Neuron (in vitro differentiated cells): ENCODE results near the gene IL12RB2.

Experiments
- H2AFZ ChIP-seq: one replicate; pipeline ENCODE4 v1.6.1; 2013; ENCODE audit warnings: low read depth, mild to moderate bottlenecking, inconsistent platforms, low read length, moderate library complexity
- H3K27me3 ChIP-seq: one replicate; pipeline ENCODE4 v1.6.1; 2013; ENCODE audit warnings: low read length; ENCODE audit not compliant: insufficient read depth
- H3K36me3 ChIP-seq: one replicate; pipeline ENCODE4 v1.6.1; 2013; ENCODE audit warnings: low read length; ENCODE audit not compliant: insufficient read depth
- H3K4me1 ChIP-seq: one replicate; pipeline ENCODE4 v1.6.1; 2013; ENCODE audit warnings: low read length; ENCODE audit not compliant: insufficient read depth
- H3K4me3 ChIP-seq: 2 replicates; pipeline ENCODE4 v1.5.1; 2013; ENCODE audit warnings: mild to moderate bottlenecking, low read length, moderate library complexity
- H3K9me3 ChIP-seq: one replicate; pipeline ENCODE4 v1.6.1; 2013; ENCODE audit warnings: low read length

Gene IL12RB2

DNA sequence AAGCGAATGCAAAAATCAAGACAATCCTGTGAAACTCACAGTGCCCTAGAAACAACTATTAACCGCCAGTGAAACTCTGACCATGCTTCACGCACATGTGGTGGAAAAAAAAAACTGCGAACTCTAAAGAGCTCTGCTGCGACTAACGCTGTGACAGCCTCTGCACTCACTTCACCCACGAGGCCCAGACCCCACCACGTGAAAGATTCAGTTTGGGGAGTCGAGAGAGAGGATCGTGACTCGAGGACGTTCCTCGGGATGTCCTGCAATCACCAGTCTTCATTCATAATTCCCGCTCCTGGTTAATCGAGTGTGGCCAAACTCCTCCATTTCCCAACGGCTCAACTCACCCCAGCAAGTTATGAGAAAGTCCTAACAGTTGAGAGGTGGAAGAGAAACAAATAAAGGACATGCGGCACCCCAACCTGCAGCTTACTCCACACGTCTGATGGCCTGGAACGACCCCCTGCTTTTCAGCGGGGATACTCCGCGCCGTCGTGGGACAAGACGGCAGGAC, 121.4 kb downstream of the IL12RB2 start:
- Histone ChIP-seq H3K27me3 (no peaks in the 10 kb centered on the region), H3K4me1 (peaks cover 7% of the 10 kb centered on the region), H2AFZ (no peak overlapping the region), H3K36me3 (peaks cover 28% of the 10 kb centered on the region), H3K4me3 (peak overlapping the region; percentile 95), H3K9me3 (no peaks in the 10 kb centered on the region)

GRCh38 chr1:67429528-67430357, 122.1 kb downstream of the IL12RB2 start:
- Histone ChIP-seq H3K4me1 (peaks cover 7% of the 10 kb centered on the region), H3K27me3 (no peaks in the 10 kb centered on the region), H2AFZ (no peak overlapping the region), H3K9me3 (no peaks in the 10 kb centered on the region), H3K4me3 (peak overlapping the region; percentile 95), H3K36me3 (peaks cover 21% of the 10 kb centered on the region)

- Histone ChIP-seq H3K4me3 (peak within 1 kb of the TSS; percentile 95), H3K36me3 (peaks cover 14% of the 10 kb centered on the region), H3K9me3 (no peaks in the 10 kb centered on the region), H3K27me3 (no peaks in the 10 kb centered on the region), H3K4me1 (peaks cover 7% of the 10 kb centered on the region), H2AFZ (peak within 1 kb of the TSS; percentile 78)
Measured at GRCh38 chr1:67430358-67431155, 122.9 kb downstream of the IL12RB2 start, which contains the start of gene SERBP1. TSS of gene SERBP1 (minus strand) at chr1:67430402. CDS start at chr1:67430300, 102 bp downstream.

GRCh38 chr1:67431156-67431765, 123.6 kb downstream of the IL12RB2 start:
- H2AFZ ChIP-seq: peak overlapping the region; percentile 78
- H3K4me1 ChIP-seq: peaks cover 7% of the 10 kb centered on the region
- no peaks in the 10 kb centered on the region for H3K27me3 ChIP-seq
- no peaks in the 10 kb centered on the region for H3K9me3 ChIP-seq
- H3K36me3 ChIP-seq: peaks cover 7% of the 10 kb centered on the region
- peak overlapping the region; percentile 95 for H3K4me3 ChIP-seq

DNA sequence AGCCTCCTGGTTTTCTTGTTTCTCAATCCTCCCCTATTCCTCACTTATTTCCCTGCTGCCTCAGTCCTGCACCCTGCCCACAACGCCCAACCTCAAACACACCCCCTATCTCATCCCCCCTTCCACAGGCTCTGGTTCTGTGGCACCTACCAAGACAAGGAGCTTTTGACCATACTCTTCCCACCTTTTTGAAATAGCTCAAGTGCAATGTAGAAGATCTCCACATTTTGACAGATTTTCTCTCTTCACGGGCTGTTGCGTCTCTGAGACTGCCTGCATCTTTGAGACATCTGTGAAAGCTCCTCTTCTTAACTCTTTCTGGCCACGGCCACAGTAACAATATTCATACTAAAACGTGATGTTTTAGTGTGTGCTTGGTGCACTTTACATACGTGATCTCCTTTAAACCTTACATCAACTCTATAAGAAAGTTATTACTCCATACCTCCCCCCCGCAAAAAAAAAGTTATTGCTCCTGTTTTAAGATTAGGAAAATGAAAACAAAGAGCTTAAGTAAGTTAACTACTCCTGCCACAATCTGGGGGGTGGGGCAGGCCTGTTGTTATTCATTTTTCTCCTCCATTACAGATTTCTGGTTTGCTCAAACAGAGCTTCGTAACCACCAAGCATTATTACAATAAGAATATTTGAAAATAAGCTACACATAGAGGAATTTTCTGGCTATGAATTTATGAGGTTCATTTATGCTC, 124.4 kb downstream of the IL12RB2 start:
- Histone ChIP-seq H3K4me1 (peaks cover 2% of the 10 kb centered on the region), H3K9me3 (no peaks in the 10 kb centered on the region), H2AFZ (peak overlapping the region; percentile 78), H3K36me3 (peaks cover 7% of the 10 kb centered on the region), H3K27me3 (peaks cover 2% of the 10 kb centered on the region), H3K4me3 (no peak overlapping the region)

GRCh38 chr1:67432745-67433144, 125.1 kb downstream of the IL12RB2 start:
- Histone ChIP-seq H3K4me3 (no peak overlapping the region), H3K36me3 (peaks cover 7% of the 10 kb centered on the region), H3K4me1 (no peaks in the 10 kb centered on the region), H3K27me3 (peaks cover 2% of the 10 kb centered on the region), H3K9me3 (no peaks in the 10 kb centered on the region), H2AFZ (no peak overlapping the region)

DNA sequence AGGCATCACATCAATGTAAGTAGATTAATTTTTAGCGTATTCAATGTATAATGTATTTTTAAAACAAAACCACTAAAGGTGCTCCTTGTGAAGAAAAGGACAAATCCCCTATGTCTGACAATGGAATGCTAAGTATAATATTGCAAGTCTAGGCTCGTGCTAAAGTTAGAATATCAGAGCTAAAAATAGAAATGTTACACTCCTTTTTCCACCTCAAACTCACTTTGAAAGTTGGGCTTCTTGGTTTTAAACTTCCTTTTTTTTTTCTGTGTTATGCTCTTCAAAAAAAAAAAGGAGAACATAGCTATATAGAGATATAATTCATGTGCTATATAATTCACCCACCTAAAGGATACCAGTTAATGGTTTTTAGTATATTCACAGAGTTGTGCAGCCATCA, 126.2 kb downstream of the IL12RB2 start:
- Histone ChIP-seq H3K4me1 (no peaks in the 10 kb centered on the region), H3K36me3 (peaks cover 3% of the 10 kb centered on the region), H3K9me3 (no peaks in the 10 kb centered on the region), H3K4me3 (no peak overlapping the region), H2AFZ (no peak overlapping the region), H3K27me3 (peaks cover 2% of the 10 kb centered on the region)

GRCh38 chr1:67434491-67434890, 126.8 kb downstream of the IL12RB2 start:
- no peak overlapping the region for H2AFZ ChIP-seq
- no peaks in the 10 kb centered on the region for H3K9me3 ChIP-seq
- peaks cover 5% of the 10 kb centered on the region for H3K27me3 ChIP-seq
- no peaks in the 10 kb centered on the region for H3K4me1 ChIP-seq
- H3K36me3 ChIP-seq: no peaks in the 10 kb centered on the region
- H3K4me3 ChIP-seq: no peak overlapping the region

- Histone ChIP-seq H3K36me3 (no peaks in the 10 kb centered on the region), H3K4me1 (peaks cover 6% of the 10 kb centered on the region), H3K27me3 (peaks cover 10% of the 10 kb centered on the region), H3K4me3 (no peak overlapping the region), H3K9me3 (no peaks in the 10 kb centered on the region), H2AFZ (no peak overlapping the region)
Measured at GRCh38 chr1:67436511-67437055, 128.9 kb downstream of the IL12RB2 start.

GRCh38 chr1:67437961-67438360, 130.3 kb downstream of the IL12RB2 start:
- Histone ChIP-seq H3K36me3 (no peaks in the 10 kb centered on the region), H3K27me3 (peaks cover 12% of the 10 kb centered on the region), H3K4me1 (peaks cover 6% of the 10 kb centered on the region), H3K4me3 (no peak overlapping the region), H3K9me3 (no peaks in the 10 kb centered on the region), H2AFZ (no peak overlapping the region)

GRCh38 chr1:67439277-67440029, 131.8 kb downstream of the IL12RB2 start:
- H3K4me3 ChIP-seq: no peak overlapping the region
- no peaks in the 10 kb centered on the region for H3K36me3 ChIP-seq
- peaks cover 6% of the 10 kb centered on the region for H3K4me1 ChIP-seq
- H3K9me3 ChIP-seq: no peaks in the 10 kb centered on the region
- no peak overlapping the region for H2AFZ ChIP-seq
- peaks cover 12% of the 10 kb centered on the region for H3K27me3 ChIP-seq

- H3K9me3 ChIP-seq: no peaks in the 10 kb centered on the region
- H3K4me3 ChIP-seq: no peak overlapping the region
- peaks cover 6% of the 10 kb centered on the region for H3K4me1 ChIP-seq
- peaks cover 12% of the 10 kb centered on the region for H3K27me3 ChIP-seq
- no peak overlapping the region for H2AFZ ChIP-seq
- H3K36me3 ChIP-seq: no peaks in the 10 kb centered on the region
Measured at GRCh38 chr1:67440339-67440738, 132.7 kb downstream of the IL12RB2 start.
